Common myeloid progenitor, CD34-positive (primary cell): Measurements from ENCODE around the gene PIGK.
A peak's percentile ranks its signal among the peaks of the same experiment; 100 is the strongest.

Experiments
- CTCF ChIA-PET: fragments of 350-600 bp; sonication (Branson Sonifier 250); formaldehyde crosslinking; loops from one replicate; lab custom pipeline; 2021; ENCODE audit warnings: antibody characterized with exemption; lab: Charles Lee
- POLR2A ChIA-PET: fragments of 350-600 bp; sonication (Branson Sonifier 250); formaldehyde crosslinking; loops from one replicate; lab custom pipeline; 2021; ENCODE audit warnings: antibody characterized with exemption; lab: Charles Lee
- DNase-seq, 3 donors: peaks; one replicate each; pipeline versions ENCODE4 v3.0.0 to v3.0.0-alpha.2; 2013
- H3K27ac ChIP-seq, 2 experiments: 1 replicate in 1 of 2; 2 replicates in 1 of 2; pipeline ENCODE4 v1.7.0; 2013; ENCODE audit warnings: inconsistent platforms in 2 of 2, low read length in 2 of 2, mild to moderate bottlenecking in 2 of 2, low read depth in 1 of 2, moderate library complexity in 1 of 2; ENCODE audit not compliant: severe bottlenecking in 2 of 2, insufficient read depth in 1 of 2, poor library complexity in 1 of 2
- H3K27me3 ChIP-seq, 5 experiments: replicated peaks in 2 of 5; 1 replicate in 3 of 5; 2 replicates in 2 of 5; pipeline versions ENCODE4 v1.6.1 to v1.7.0; 2013; ENCODE audit warnings: low read length in 4 of 5, mild to moderate bottlenecking in 2 of 5, moderate library complexity in 2 of 5, inconsistent platforms in 1 of 5; ENCODE audit not compliant: insufficient read depth in 5 of 5, control insufficient read depth in 4 of 5
- H3K36me3 ChIP-seq, 4 experiments: 1 replicate in 2 of 4; 2 replicates in 2 of 4; pipeline versions ENCODE4 v1.6.1 to v1.7.0; 2013; ENCODE audit warnings: low read length in 3 of 4, control low read depth in 1 of 4, mild to moderate bottlenecking in 1 of 4; ENCODE audit not compliant: control insufficient read depth in 4 of 4, insufficient read depth in 4 of 4
- H3K4me1 ChIP-seq, 4 experiments: 1 replicate in 3 of 4; 2 replicates in 1 of 4; pipeline versions ENCODE4 v1.6.1 to v1.7.1; 2013; ENCODE audit warnings: low read length in 3 of 4, mild to moderate bottlenecking in 3 of 4, control low read depth in 1 of 4, inconsistent platforms in 1 of 4, moderate library complexity in 1 of 4; ENCODE audit not compliant: control insufficient read depth in 4 of 4, insufficient read depth in 4 of 4; ENCODE audit errors: control extremely low read depth in 1 of 4
- H3K4me3 ChIP-seq, 7 experiments: 1 replicate in 4 of 7; 2 replicates in 3 of 7; pipeline versions ENCODE4 v1.5.1 to v1.7.0; 2013; ENCODE audit warnings: mild to moderate bottlenecking in 7 of 7, low read length in 6 of 7, moderate library complexity in 6 of 7, inconsistent platforms in 2 of 7, low read depth in 2 of 7, control low read depth in 1 of 7; ENCODE audit not compliant: insufficient read depth in 4 of 7, control insufficient read depth in 1 of 7; ENCODE audit errors: extremely low read depth in 1 of 7
- H3K9me3 ChIP-seq, 5 experiments: 1 replicate in 4 of 5; 2 replicates in 1 of 5; pipeline versions ENCODE4 v1.6.1 to v1.7.1; 2013; ENCODE audit warnings: low read length in 4 of 5, mild to moderate bottlenecking in 2 of 5, inconsistent platforms in 1 of 5, low read depth in 1 of 5, moderate library complexity in 1 of 5; ENCODE audit not compliant: control insufficient read depth in 4 of 5, insufficient read depth in 2 of 5; ENCODE audit errors: control extremely low read depth in 1 of 5
- WGBS: methylation state at CpG from one replicate; pipeline ENCODE4 v1.1.5; 2013; ENCODE audit not compliant: insufficient coverage; 5-methylcytosine and 5-hydroxymethylcytosine counted together

The PIGK gene

DNA sequence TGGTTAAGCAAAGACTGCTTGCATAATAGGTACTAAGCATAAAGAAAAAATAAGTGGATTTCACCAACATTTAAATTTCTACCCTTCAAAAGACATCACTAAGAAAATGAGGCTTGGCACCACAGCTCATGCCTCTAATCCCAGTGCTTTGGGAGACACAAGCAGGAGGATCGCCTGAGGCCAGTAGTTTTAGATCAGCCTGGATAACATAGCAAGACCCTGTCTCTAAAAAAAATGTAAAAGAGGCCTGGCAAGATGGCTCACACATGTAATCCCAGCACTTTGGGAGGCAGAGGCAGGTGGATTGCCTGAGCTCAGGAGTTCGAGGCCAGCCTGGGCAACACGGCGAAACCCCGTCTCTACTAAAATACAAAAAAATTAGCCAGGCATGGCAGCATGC, 73.0 kb downstream of the PIGK start:
- Histone ChIP-seq H3K27ac (no peak overlapping the region), H3K27me3 (no peaks in the 10 kb centered on the region), H3K9me3 (no peaks in the 10 kb centered on the region), H3K4me3 (no peak overlapping the region), H3K4me1 (no peaks in the 10 kb centered on the region), H3K36me3 (no peaks in the 10 kb centered on the region)
- ChIA-PET POLR2A (no interaction called here), CTCF (interaction anchor here (0.8 to 1.8 kb wide), 2 partner anchors 757 to 992 kb away, joined by 4 to 9 read pairs; no protein-coding TSS in a partner anchor)
- DNase-seq: no peak
- 85% methylated on average over 4 of the region's 5 CpGs for WGBS

GRCh38 chr1:77143529-77144121, 75.6 kb downstream of the PIGK start:
- Histone ChIP-seq H3K36me3 (no peaks in the 10 kb centered on the region), H3K4me1 (no peaks in the 10 kb centered on the region), H3K27ac (no peak overlapping the region), H3K27me3 (no peaks in the 10 kb centered on the region), H3K9me3 (no peaks in the 10 kb centered on the region), H3K4me3 (no peak overlapping the region)
- ChIA-PET POLR2A (no interaction called here), CTCF (interaction anchor here (1.0 to 3.4 kb wide), 5 partner anchors 9 to 1302 kb away, joined by 3 to 21 read pairs (median 3); no protein-coding TSS in a partner anchor)
- peak; percentile 16 to 45 (median 42) for DNase-seq
- WGBS: no CpG with 5 or more reads among the region's 2 CpGs

DNA sequence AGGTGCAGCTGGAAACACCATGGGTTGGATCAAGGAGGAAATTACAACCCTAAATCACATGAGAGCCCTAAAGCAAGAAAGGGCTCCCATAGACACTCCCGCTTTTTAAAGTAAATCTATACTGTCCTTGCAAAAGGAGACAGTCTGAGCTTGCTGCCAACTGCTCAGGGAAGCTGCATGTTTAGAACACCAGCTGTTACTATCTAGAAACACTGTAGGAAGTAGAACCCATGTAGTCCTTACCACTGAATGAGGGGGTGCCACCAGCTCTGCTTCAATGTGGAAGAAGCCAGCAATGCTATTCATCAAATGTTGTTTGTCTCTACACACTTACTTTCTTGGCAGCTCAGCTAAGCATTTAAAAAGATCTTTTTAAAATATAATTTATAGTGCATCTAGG, 79.8 kb downstream of the PIGK start:
- Histone ChIP-seq H3K27me3 (no peaks in the 10 kb centered on the region), H3K4me1 (no peaks in the 10 kb centered on the region), H3K36me3 (no peaks in the 10 kb centered on the region), H3K27ac (no peak overlapping the region), H3K9me3 (no peaks in the 10 kb centered on the region), H3K4me3 (no peak overlapping the region)
- ChIA-PET POLR2A (no interaction called here), CTCF (interaction anchor here (0.8 to 1.1 kb wide), 2 partner anchors 11 to 12 kb away, joined by 3 read pairs; no protein-coding TSS in a partner anchor)
- no CpG with 5 or more reads among the region's 1 CpG for WGBS
- DNase-seq: no peak

DNA sequence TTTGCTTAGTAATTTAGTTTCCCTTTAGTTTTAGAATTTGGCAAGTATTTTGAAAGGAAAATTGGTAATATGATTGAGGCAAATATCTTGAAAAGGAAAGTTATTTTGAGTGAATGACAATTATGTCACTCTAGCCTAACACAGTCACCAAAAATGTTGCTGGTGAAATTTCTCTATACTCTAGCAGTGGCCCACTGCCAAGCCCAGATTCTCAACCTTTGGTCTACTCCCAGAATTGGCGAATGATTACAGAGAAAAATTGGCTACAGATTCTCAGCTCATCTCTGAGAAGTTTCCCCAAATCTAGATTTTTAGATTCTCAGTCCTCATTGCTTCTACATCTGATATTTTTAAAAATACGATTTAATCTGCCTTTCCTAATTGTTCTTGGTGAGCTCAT, 84.9 kb downstream of the PIGK start:
- DNase-seq: no peak
- Histone ChIP-seq H3K4me1 (no peaks in the 10 kb centered on the region), H3K27me3 (no peaks in the 10 kb centered on the region), H3K27ac (no peak overlapping the region), H3K9me3 (no peaks in the 10 kb centered on the region), H3K4me3 (no peak overlapping the region), H3K36me3 (no peaks in the 10 kb centered on the region)
- POLR2A ChIA-PET: no interaction called here
- CTCF ChIA-PET: interaction anchor here (1.0 kb wide), 1 partner anchor 9 kb away, joined by 3 read pairs; no protein-coding TSS in a partner anchor
- WGBS: 100% methylated on average over 1 of the region's 2 CpGs

GRCh38 chr1:77133731-77134358, 85.4 kb downstream of the PIGK start:
- Histone ChIP-seq H3K4me1 (no peaks in the 10 kb centered on the region), H3K4me3 (no peak overlapping the region), H3K9me3 (no peaks in the 10 kb centered on the region), H3K27ac (no peak overlapping the region), H3K36me3 (no peaks in the 10 kb centered on the region), H3K27me3 (no peaks in the 10 kb centered on the region)
- peak in 1 of 3 donors; percentile 15 for DNase-seq
- POLR2A ChIA-PET: no interaction called here
- CTCF ChIA-PET: interaction anchor here (1.0 kb wide), 1 partner anchor 10 kb away, joined by 3 read pairs; no protein-coding TSS in a partner anchor
- WGBS: 100% methylated on average over 1 of the region's 3 CpGs

DNA sequence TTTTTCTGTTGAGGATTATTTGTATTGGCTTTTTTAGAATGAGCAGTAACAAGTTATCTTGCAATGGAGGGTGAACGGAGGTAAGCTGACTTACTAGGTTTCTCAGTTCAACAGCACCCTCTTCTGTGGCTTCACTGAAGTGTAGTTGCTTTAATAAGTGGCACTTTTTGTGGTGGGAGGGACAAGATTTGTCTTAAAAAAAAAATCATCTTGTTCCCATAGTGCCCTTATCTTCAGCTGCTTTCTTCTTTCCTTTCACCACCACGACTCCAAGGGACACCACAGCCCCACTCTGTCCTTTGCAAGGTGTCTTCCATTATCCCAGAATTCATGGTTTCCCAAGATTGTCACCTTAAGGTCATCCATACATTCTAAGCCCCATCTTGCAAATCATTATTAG, 92.9 kb downstream of the PIGK start:
- 0% methylated on average over 2 of the region's 2 CpGs for WGBS
- Histone ChIP-seq H3K36me3 (peaks cover 0 to 2% (median 0%) of the 10 kb centered on the region in 4 experiments), H3K27me3 (no peaks in the 10 kb centered on the region), H3K4me3 (no peak overlapping the region), H3K4me1 (no peaks in the 10 kb centered on the region), H3K27ac (no peak overlapping the region), H3K9me3 (no peaks in the 10 kb centered on the region)
- ChIA-PET CTCF (interaction anchor here (0.6 to 2.7 kb wide), 10 partner anchors 11 to 1218 kb away, joined by 3 to 9 read pairs (median 3); no protein-coding TSS in a partner anchor), POLR2A (no interaction called here)
- DNase-seq: peak; percentile 80 to 90 (median 88)

DNA sequence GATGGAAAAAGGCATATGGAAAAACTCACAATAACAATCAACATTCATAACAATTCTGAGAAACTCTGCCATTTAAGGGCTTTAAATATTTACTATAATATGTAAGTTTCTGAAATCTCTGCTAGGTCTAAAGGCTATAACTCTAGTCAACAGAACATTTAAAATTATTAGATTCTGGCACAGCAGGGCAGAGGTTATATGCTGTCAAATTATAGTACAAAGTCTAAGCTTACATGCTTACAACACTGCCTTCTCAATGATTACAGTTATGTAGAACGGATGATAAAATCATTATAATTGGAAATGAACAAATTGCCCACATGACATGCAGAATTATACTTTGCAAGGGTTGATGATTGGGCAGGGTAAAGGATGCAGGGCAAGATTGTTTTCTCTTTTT, 97.7 kb downstream of the PIGK start:
- peaks cover 0 to 2% (median 0%) of the 10 kb centered on the region in 4 experiments for H3K36me3 ChIP-seq
- CTCF ChIA-PET: interaction anchor here (1.4 kb wide), 1 partner anchor 14 kb away, joined by 3 read pairs; no protein-coding TSS in a partner anchor
- no peak overlapping the region for H3K27ac ChIP-seq
- POLR2A ChIA-PET: no interaction called here
- no peaks in the 10 kb centered on the region for H3K4me1 ChIP-seq
- DNase-seq: no peak
- H3K27me3 ChIP-seq: no peaks in the 10 kb centered on the region
- H3K9me3 ChIP-seq: no peaks in the 10 kb centered on the region
- H3K4me3 ChIP-seq: no peak overlapping the region
- WGBS: no CpG with 5 or more reads among the region's 1 CpG
